ENCODE measurements around the gene FBXL15. TPM values are rescaled to one million over a fixed set of nuclear protein-coding genes. Genes with fewer than 3 reads are reported as not detected.

FBXL15 gene
- total and polyA plus RNA-seq, 2 of the 13 experiments (the other 11 are each of a cell fraction or from before 2014, with no cell fraction given) = 4.3 to 8.3 TPM

DNA sequence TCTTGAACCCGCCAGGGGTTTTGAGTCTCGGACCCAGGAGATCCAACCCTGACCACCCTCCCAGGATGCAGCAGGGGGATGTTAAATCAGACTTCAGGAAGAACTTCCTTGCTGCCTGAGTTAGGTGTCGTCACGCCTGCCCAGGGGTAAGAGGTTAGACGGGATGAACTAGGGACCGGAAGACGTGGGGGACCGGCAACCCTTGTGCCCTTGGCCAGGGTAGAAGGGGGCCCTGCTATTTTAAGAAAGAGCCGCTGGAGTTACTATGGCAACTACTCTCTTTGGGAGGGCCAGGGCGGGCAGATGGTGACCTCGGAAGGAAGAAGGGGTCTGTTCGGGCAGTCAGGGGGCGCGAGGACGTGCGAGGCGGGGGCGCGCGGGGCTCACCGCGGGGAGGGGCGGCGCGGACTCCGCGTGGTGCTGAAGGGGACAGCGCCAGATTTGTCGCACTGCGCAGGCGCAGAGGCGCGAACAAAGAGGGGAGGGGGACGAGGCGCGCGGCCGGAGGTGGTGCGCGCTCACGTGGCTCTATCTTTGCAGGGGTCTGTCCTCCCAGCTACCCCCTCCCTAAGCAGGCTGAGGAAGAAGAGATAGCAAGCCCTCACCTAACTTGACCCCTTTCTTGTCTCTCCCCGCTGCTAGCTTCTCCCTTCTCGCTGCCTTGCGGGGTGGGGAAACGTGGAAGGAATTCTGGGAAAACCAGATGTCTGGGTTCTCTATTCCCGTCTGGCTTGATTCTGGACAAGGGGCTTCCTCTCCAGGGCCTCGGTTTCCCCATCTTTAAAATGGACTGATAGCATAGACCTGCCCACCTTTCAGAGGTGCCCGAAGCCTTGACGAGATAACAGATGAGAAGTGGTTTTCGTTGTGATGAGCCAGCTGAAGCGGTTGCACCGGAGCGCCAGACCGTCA lies 1.1 kb upstream of the FBXL15 start (continued):
- TF ChIP-seq SRSF1 (optimal IDR thresholded peaks at IDR 0.05; ENCODE audit: low read depth, low read length) (no peak), REXO4 (CRISPR knock-in tag; IDR thresholded peaks at IDR 0.05; ENCODE audit: borderline replicate concordance) (no peak), ZNF792 (CRISPR knock-in tag; IDR thresholded peaks at IDR 0.05) (0 out of 2 replicates have a peak, but pooled peaks have one; percentile 47), KLF15 (CRISPR knock-in tag; IDR thresholded peaks at IDR 0.05; ENCODE audit: borderline replicate concordance) (no peak), ZNF30 (CRISPR knock-in tag; IDR thresholded peaks at IDR 0.05) (no peak), RARA (CRISPR knock-in tag; IDR thresholded peaks at IDR 0.05) (0 out of 2 replicates have a peak, but pooled peaks have one; percentile 15), HIVEP1 (CRISPR knock-in tag; IDR thresholded peaks at IDR 0.05) (0 out of 2 replicates have a peak, but pooled peaks have one; percentile 57), ZNF75D (CRISPR knock-in tag; IDR thresholded peaks at IDR 0.05; ENCODE audit: borderline replicate concordance) (no peak), RFX3 (CRISPR knock-in tag; IDR thresholded peaks at IDR 0.05) (no peak), POLR2AphosphoS5 (IDR thresholded peaks at IDR 0.05; ENCODE audit: low read depth, low read length) (no peak), ZNF430 (CRISPR knock-in tag; IDR thresholded peaks at IDR 0.05) (peak; percentile 75; the same call in 1 of the 2 replicates), TBX2 (CRISPR knock-in tag; IDR thresholded peaks at IDR 0.05; ENCODE audit: borderline replicate concordance) (no peak), ZNF879 (CRISPR knock-in tag; IDR thresholded peaks at IDR 0.05) (0 out of 2 replicates have a peak, but pooled peaks have one; percentile 52), ZNF556 (CRISPR knock-in tag; IDR thresholded peaks at IDR 0.05; ENCODE audit: borderline replicate concordance) (no peak), POLR2G (IDR thresholded peaks at IDR 0.05; ENCODE audit: low read depth, low read length) (no peak), MYNN (CRISPR knock-in tag; IDR thresholded peaks at IDR 0.05; ENCODE audit: low read depth) (no peak), RAD21 (CRISPR knock-in tag; IDR thresholded peaks at IDR 0.05) (no peak), HNF4G (IDR thresholded peaks at IDR 0.05; ENCODE audit: borderline replicate concordance, low read depth, low read length) (no peak), HNF4G (CRISPR knock-in tag; IDR thresholded peaks at IDR 0.05; ENCODE audit: borderline replicate concordance, low read depth) (no peak), ZFAT (CRISPR knock-in tag; conservative IDR thresholded peaks at IDR 0.05) (0 out of 2 replicates have a peak, but pooled peaks have one; percentile 55), NKX3-1 (CRISPR knock-in tag; IDR thresholded peaks at IDR 0.05) (peak; percentile 82), RBM39 (IDR thresholded peaks at IDR 0.05; ENCODE audit: low read depth, low read length, poor library complexity, severe bottlenecking) (no peak)
- TF ChIP-seq, protein P1, sequence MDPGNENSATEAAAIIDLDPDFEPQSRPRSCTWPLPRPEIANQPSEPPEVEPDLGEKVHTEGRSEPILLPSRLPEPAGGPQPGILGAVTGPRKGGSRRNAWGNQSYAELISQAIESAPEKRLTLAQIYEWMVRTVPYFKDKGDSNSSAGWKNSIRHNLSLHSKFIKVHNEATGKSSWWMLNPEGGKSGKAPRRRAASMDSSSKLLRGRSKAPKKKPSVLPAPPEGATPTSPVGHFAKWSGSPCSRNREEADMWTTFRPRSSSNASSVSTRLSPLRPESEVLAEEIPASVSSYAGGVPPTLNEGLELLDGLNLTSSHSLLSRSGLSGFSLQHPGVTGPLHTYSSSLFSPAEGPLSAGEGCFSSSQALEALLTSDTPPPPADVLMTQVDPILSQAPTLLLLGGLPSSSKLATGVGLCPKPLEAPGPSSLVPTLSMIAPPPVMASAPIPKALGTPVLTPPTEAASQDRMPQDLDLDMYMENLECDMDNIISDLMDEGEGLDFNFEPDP (CRISPR knock-in tag; conservative IDR thresholded peaks at IDR 0.05) = no peak
- TF ChIP-seq, protein P2, sequence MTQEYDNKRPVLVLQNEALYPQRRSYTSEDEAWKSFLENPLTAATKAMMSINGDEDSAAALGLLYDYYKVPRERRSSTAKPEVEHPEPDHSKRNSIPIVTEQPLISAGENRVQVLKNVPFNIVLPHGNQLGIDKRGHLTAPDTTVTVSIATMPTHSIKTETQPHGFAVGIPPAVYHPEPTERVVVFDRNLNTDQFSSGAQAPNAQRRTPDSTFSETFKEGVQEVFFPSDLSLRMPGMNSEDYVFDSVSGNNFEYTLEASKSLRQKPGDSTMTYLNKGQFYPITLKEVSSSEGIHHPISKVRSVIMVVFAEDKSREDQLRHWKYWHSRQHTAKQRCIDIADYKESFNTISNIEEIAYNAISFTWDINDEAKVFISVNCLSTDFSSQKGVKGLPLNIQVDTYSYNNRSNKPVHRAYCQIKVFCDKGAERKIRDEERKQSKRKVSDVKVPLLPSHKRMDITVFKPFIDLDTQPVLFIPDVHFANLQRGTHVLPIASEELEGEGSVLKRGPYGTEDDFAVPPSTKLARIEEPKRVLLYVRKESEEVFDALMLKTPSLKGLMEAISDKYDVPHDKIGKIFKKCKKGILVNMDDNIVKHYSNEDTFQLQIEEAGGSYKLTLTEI (CRISPR knock-in tag; conservative IDR thresholded peaks at IDR 0.05) = no peak

All from HepG2 (cell line).